Activated naive CD8-positive, alpha-beta T cell treated with anti-CD3 and anti-CD28 coated beads, Interleukin-2, amount 10 ng/mL, durations not matched to agents 7 days and 5 days (primary cell): ENCODE data around the gene TAF10. TPM values are rescaled to one million over a fixed set of nuclear protein-coding genes. Genes with fewer than 3 reads are reported as not detected.

Experiments
- ATAC-seq: fragments of 150-1000 bp; cut with Tn5 transposase; one replicate; pipeline ENCODE4 v1.10.0; 2021; ENCODE audit warnings: low read depth, moderate library complexity
- POLR2A ChIA-PET: fragments of 350-600 bp; sonication (Branson Sonifier 250); formaldehyde crosslinking; loops from one replicate; lab custom pipeline; 2021; ENCODE audit warnings: antibody characterized with exemption; lab: Charles Lee
- DNase-seq: peaks from one replicate; pipeline ENCODE4 v3.0.0; 2021
- H3K27ac Mint-ChIP-seq: one replicate; pipeline ENCODE4 v1.8.0; 2022; ENCODE audit warnings: mild to moderate bottlenecking, mixed read lengths
- H3K27me3 Mint-ChIP-seq: one replicate; pipeline ENCODE4 v1.8.0; 2022; ENCODE audit warnings: mild to moderate bottlenecking, moderate library complexity, mixed read lengths
- H3K36me3 Mint-ChIP-seq: one replicate; pipeline ENCODE4 v1.8.0; 2021; ENCODE audit warnings: mild to moderate bottlenecking, mixed read lengths
- H3K4me1 Mint-ChIP-seq: one replicate; pipeline ENCODE4 v1.8.0; 2021; ENCODE audit warnings: mixed read lengths
- H3K4me3 Mint-ChIP-seq: one replicate; pipeline ENCODE4 v1.8.0; 2022; ENCODE audit warnings: mild to moderate bottlenecking, moderate library complexity, mixed read lengths
- H3K9me3 Mint-ChIP-seq: one replicate; pipeline ENCODE4 v1.8.0; 2021; ENCODE audit warnings: mixed read lengths
- total RNA-seq, 2 experiments: library from RNA; stranded (reverse); gene quantifications; one replicate each; pipeline ENCODE4 v1.2.3, GENCODE V29; 2021

The TAF10 gene
- total RNA-seq, 2 experiments from 2014 or later = 154 to 156 TPM

DNA sequence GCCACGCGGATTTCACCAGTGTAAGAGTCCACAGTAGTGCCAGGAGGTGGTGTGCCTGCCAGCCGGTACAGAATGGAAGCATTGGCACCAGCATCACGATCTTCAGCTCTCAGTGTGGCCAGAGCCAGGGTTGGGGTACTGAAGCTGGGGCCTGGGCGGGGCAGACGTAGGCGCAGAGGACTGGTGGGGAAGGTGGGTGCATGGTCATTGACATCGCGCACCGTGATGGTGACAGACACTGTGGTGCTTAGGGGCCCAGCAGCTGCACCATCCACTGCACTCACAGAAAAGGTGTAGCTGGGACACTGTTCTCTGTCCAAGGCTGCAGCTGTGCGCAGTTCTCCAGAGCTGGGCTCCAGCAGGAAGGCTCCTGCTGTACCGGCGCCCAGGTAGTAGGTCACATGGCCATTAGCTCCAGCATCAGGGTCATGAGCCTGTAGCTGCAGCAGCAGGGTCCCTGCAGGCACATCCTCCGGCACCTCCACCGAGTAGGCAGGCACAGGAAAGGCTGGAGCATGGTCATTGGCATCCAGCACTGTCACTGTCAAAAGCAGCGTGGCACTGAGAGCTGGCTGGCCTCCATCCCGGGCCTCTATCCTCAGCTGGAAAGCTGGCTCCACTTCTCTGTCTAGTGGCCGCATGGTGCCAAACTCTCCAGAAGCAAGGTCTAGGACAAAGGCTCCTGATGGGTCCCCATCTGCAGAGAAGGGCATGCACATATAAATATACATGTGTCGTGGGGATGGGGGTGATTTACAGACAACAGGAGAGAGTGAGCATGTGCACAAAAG, 15.2 kb upstream of the TAF10 start:
- POLR2A ChIA-PET = interaction anchor here (1.1 to 3.3 kb wide), 6 partner anchors 9 to 56 kb away, joined by 3 to 16 read pairs (median 6); partner anchors contain the start of genes ILK, MRPL17, RRP8 and TAF10
- ATAC-seq = no peak
- Mint-ChIP-seq H3K36me3 (no peaks in the 10 kb centered on the region), H3K27ac (peak overlapping the region; percentile 91), H3K4me1 (peaks cover 18% of the 10 kb centered on the region), H3K4me3 (peak overlapping the region; percentile 79), H3K27me3 (no peaks in the 10 kb centered on the region), H3K9me3 (no peaks in the 10 kb centered on the region)
- no peak for DNase-seq

GRCh38 chr11:6625832-6626420, 13.9 kb upstream of the TAF10 start:
- no peak overlapping the region for H3K27ac Mint-ChIP-seq
- H3K27me3 Mint-ChIP-seq = no peaks in the 10 kb centered on the region
- DNase-seq (no peak), ATAC-seq (no peak)
- no peaks in the 10 kb centered on the region for H3K9me3 Mint-ChIP-seq
- H3K4me1 Mint-ChIP-seq = peaks cover 16% of the 10 kb centered on the region
- no peak overlapping the region for H3K4me3 Mint-ChIP-seq
- no peaks in the 10 kb centered on the region for H3K36me3 Mint-ChIP-seq
- POLR2A ChIA-PET = interaction anchor here (3.0 kb wide), 1 partner anchor 7 kb away, joined by 16 read pairs; the partner anchor contains the start of gene TPP1

DNA sequence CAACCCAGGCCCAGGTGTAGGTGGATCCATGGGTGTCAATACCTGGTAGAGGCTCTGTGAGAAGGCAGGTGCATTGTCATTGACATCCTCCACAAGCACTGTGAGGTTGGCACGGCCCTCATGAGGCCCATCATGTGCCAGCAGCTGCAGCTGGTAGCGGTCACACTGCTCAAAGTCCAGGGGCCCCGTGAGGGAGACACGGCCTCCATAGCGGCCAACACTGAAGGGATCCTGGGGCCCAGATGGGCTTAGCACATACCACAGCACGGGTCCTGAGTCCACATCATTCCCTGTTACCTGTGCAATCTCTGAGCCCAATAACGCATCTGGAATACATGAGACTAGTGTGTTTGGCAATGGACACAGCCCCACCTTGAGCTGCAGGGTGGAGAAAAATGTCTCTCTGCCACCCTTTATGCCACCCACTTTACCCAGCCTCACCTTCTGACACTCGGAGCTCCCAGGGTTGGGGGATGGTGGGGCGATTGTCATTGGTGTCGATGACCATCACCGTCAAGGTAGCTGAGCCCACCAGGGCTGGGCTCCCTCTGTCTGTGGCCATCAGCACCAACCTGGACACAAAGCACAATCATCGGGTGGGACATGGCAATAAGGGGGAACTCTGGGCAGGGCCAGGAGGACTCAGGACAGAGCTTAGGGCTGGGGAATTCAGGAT, 13.3 kb upstream of the TAF10 start:
- ATAC-seq (no peak), DNase-seq (peak; percentile 21)
- Mint-ChIP-seq H3K36me3 (no peaks in the 10 kb centered on the region), H3K4me1 (peaks cover 16% of the 10 kb centered on the region), H3K9me3 (no peaks in the 10 kb centered on the region), H3K27ac (no peak overlapping the region), H3K27me3 (no peaks in the 10 kb centered on the region), H3K4me3 (no peak overlapping the region)
- POLR2A ChIA-PET = no interaction called here

- Mint-ChIP-seq H3K9me3 (no peaks in the 10 kb centered on the region), H3K4me1 (peaks cover 16% of the 10 kb centered on the region), H3K27ac (no peak overlapping the region), H3K36me3 (no peaks in the 10 kb centered on the region), H3K4me3 (no peak overlapping the region), H3K27me3 (no peaks in the 10 kb centered on the region)
- POLR2A ChIA-PET = interaction anchor here (1.3 kb wide), 1 partner anchor 12 kb away, joined by 3 read pairs; the partner anchor contains the start of gene TAF10
- peak; percentile 26 for DNase-seq
- no peak for ATAC-seq
Measured at GRCh38 chr11:6623391-6624363, 11.7 kb upstream of the TAF10 start.

DNA sequence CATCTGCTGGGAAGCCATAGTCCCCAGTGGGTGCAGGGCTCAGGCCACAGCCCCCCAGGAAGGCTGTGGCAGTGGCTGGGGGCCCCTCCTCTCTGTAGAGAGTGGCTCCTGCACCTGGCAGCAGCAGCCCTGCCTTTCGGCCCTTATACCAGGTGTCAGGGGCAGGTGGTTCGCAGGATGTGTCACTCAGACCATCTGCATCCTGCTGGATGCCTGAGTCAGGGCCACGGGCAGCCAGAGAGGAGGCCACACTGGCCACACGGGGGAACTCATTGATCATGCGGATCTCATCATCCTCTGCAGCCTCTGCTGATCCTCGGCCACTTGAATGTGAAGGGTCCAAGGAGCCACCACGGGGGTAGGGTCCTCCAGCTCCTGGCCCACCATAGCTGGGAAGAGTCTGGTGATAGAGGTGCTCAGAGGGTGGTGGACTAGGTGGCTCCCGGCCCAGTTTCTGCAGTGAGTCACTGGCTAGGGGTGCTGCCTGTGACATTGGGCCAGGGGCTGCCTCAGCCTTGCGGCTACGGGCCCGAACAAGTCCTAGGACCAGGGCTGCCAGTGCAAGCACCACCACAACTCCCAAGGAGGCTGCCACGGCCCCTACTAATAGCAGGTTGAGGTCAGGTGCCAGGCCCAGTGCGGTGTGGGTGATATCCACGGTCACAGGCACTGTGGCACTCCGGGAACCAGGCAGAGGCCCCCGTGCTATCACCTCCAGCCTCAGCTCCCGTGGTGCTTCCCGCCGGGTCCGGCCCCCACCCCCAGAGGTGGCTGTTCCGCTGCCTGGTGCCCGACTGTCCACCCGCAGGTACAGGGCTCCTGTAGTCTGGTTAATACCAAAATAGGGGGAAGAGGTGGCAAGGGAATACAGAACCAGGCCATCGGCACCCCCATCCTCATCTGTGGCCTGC, 10.5 kb upstream of the TAF10 start:
- H3K4me1 Mint-ChIP-seq = peaks cover 11% of the 10 kb centered on the region
- no peaks in the 10 kb centered on the region for H3K27me3 Mint-ChIP-seq
- H3K27ac Mint-ChIP-seq = no peak overlapping the region
- no peak overlapping the region for H3K4me3 Mint-ChIP-seq
- POLR2A ChIA-PET = interaction anchor here (1.3 to 5.4 kb wide), 2 partner anchors 15 to 51 kb away, joined by 3 to 95 read pairs; partner anchors contain the start of genes ILK, RRP8 and TAF10
- no peaks in the 10 kb centered on the region for H3K9me3 Mint-ChIP-seq
- ATAC-seq (no peak), DNase-seq (no peak)
- no peaks in the 10 kb centered on the region for H3K36me3 Mint-ChIP-seq

- no peak for ATAC-seq
- Mint-ChIP-seq H3K4me3 (no peak overlapping the region), H3K4me1 (peaks cover 6% of the 10 kb centered on the region), H3K36me3 (no peaks in the 10 kb centered on the region), H3K9me3 (no peaks in the 10 kb centered on the region), H3K27me3 (no peaks in the 10 kb centered on the region), H3K27ac (peak overlapping the region; percentile 14)
- DNase-seq = peak; percentile 23
- POLR2A ChIA-PET = interaction anchor here (1.3 to 5.4 kb wide), 2 partner anchors 14 to 52 kb away, joined by 3 to 95 read pairs; partner anchors contain the start of genes ILK, RRP8 and TAF10
Measured at GRCh38 chr11:6621711-6622211, 9.7 kb upstream of the TAF10 start.

- Mint-ChIP-seq H3K4me3 (no peak overlapping the region), H3K9me3 (no peaks in the 10 kb centered on the region), H3K27me3 (no peaks in the 10 kb centered on the region), H3K4me1 (peaks cover 5% of the 10 kb centered on the region), H3K27ac (no peak overlapping the region), H3K36me3 (peaks cover 5% of the 10 kb centered on the region)
- ATAC-seq (no peak), DNase-seq (no peak)
- POLR2A ChIA-PET = interaction anchor here (1.2 to 5.4 kb wide), 3 partner anchors 13 to 53 kb away, joined by 3 to 95 read pairs (median 4); partner anchors contain the start of genes ILK, RRP8 and TAF10
Measured at GRCh38 chr11:6620636-6621035, 8.6 kb upstream of the TAF10 start.

- Mint-ChIP-seq H3K4me3 (no peak within 1 kb of the TSS), H3K36me3 (peaks cover 13% of the 10 kb centered on the region), H3K27me3 (no peaks in the 10 kb centered on the region), H3K9me3 (no peaks in the 10 kb centered on the region), H3K27ac (no peak within 1 kb of the TSS), H3K4me1 (peaks cover 5% of the 10 kb centered on the region)
- POLR2A ChIA-PET = interaction anchor here (1.0 to 5.4 kb wide), 10 partner anchors 8 to 228 kb away, joined by 3 to 95 read pairs (median 8); partner anchors contain the start of genes ILK, MRPL17, RRP8 and SMPD1
- peak; percentile 86 for DNase-seq
- ATAC-seq = peak; percentile 93
Measured at GRCh38 chr11:6619004-6619745, 7.2 kb upstream of the TAF10 start, which contains the start of gene TPP1. Gene TPP1, minus strand, starts transcription at chr11:6619422. Its CDS starts 22 bp downstream, at chr11:6619400.

DNA sequence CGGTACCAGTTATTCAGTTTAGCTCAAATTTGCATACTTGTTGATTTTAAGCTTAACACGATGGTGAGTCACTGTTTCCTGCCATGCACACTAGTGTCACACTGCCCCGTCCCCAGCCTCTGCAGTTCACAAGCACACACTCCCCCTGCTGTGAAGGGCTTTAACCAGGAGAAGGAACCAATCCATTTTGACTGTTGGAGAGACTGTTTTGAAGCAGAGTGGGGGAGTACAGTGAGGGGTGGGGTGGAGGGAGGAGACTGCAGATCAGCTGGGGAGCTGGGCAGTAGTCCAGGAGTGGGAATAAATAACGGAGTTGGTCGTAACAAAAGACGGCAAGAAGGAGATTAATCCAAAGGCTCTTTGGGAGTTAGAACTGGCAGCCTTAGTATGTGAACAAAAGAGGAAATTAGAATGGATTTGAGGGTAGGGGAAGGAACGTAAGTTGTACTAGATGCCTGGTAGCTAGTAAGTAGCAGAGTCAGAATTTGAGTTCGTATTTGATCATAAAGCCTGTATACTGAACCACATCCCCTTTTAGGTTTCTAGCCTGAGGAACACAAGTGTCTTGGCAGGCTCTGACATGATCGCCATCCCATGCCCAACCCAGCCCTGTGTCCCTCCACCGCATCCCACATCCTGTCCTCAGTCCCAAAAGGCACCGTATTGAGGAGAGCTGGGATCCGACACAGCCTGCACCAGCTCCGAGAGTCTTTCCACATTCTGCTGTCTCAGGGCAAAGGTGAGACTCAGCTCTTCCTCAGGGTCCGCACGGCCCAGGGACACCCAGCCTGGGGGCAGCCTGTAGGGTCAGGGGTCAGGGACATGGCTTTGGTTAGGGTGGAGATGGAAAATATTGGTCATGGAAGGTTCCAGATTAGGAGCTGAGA, 6.3 kb upstream of the TAF10 start:
- Mint-ChIP-seq H3K4me1 (peaks cover 5% of the 10 kb centered on the region), H3K4me3 (no peak overlapping the region), H3K27me3 (no peaks in the 10 kb centered on the region), H3K36me3 (peaks cover 13% of the 10 kb centered on the region), H3K27ac (no peak overlapping the region), H3K9me3 (no peaks in the 10 kb centered on the region)
- peak; percentile 34 for ATAC-seq
- peak; percentile 45 for DNase-seq
- POLR2A ChIA-PET = interaction anchor here (1.0 to 5.4 kb wide), 11 partner anchors 9 to 227 kb away, joined by 3 to 95 read pairs (median 8); partner anchors contain the start of genes ILK, MRPL17, RRP8 and SMPD1

DNA sequence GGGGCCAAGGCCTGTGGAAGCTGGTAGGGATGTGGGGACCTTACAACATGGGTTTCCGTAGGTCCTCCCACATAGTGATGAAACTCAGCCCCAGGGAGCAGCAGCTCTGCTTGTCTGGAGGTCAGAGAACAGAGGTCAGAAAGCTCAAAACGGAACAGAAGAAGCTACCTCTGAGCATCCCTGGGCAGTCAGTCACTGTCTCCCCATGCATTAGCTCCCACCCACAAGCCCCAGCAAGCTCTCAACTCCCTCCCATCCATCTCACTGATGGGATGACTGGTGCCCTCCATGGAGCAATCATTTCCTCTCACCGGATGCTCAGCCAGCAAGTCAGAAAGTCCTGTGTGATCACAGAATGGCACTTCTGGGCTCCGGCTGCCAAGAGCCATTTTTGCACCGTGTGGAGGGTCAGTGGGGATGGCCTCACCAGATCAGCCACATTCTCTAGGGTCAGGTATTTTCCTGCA, 5.3 kb upstream of the TAF10 start:
- Mint-ChIP-seq H3K9me3 (no peaks in the 10 kb centered on the region), H3K27me3 (no peaks in the 10 kb centered on the region), H3K36me3 (peaks cover 13% of the 10 kb centered on the region), H3K27ac (peak overlapping the region; percentile 28), H3K4me1 (peaks cover 5% of the 10 kb centered on the region), H3K4me3 (no peak overlapping the region)
- POLR2A ChIA-PET = interaction anchor here (0.5 to 5.4 kb wide), 5 partner anchors 10 to 65 kb away, joined by 4 to 95 read pairs (median 16); partner anchors contain the start of genes ILK, MRPL17, RRP8 and TAF10
- no peak for ATAC-seq
- DNase-seq = no peak
